HepG2 (cell line): Measurements from ENCODE around the gene TF. TPM values are rescaled to one million over a fixed set of nuclear protein-coding genes. Genes with fewer than 3 reads are reported as not detected.

Experiments
- CEBPZ ChIP-seq: IDR thresholded peaks from 2 replicates; pipeline ENCODE4 v1.6.1; 2012; ENCODE audit warnings: low read length, improper control_type of control experiment
- IKZF4 ChIP-seq: sonication (generic); formaldehyde crosslinking; IDR thresholded peaks from 2 replicates; pipeline ENCODE4 v1.5.1; 2020; ENCODE audit warnings: borderline replicate concordance, mild to moderate bottlenecking, low read depth, missing genetic modification reagents; ENCODE audit errors: not compliant biosample characterization
- MBD4 ChIP-seq: IDR thresholded peaks from 2 replicates; pipeline ENCODE4 v1.6.1; 2012; ENCODE audit warnings: low read length, inconsistent platforms, borderline replicate concordance
- NR1H2 ChIP-seq: sonication (generic); formaldehyde crosslinking; IDR thresholded peaks from 2 replicates; pipeline ENCODE4 v1.8.1; 2022; ENCODE audit warnings: low read depth, missing genetic modification reagents, borderline replicate concordance
- RBM22 ChIP-seq: fragments of 200-400 bp; formaldehyde crosslinking; optimal IDR thresholded peaks from 2 replicates; pipeline ENCODE3; 2017; ENCODE audit warnings: mild to moderate bottlenecking, low read length, moderate library complexity
- ZBTB34 ChIP-seq: sonication (generic); formaldehyde crosslinking; IDR thresholded peaks from 2 replicates; pipeline ENCODE4 v1.8.0; 2022; ENCODE audit warnings: mild to moderate bottlenecking, missing genetic modification reagents
- polyA plus RNA-seq, 8 experiments: library from polyadenylated mRNA; depleted of rRNA in 3 of 8; stranded (reverse) in 7 of 8; unstranded in 1 of 8; fragments of >200 nt; fragmentation: Illumina TruSeq in 4 of 8; extraction: Trizol in 4 of 8; gene quantifications; 2 replicates each; pipeline versions ENCODE4 v1.2.1 to v1.2.3, GENCODE V29; 2011 to 2016; ENCODE audit warnings: low read depth in 4 of 8, missing spikeins in 1 of 8, mixed read lengths in 1 of 8; ENCODE audit not compliant: insufficient read depth in 1 of 8
- total RNA-seq, 5 experiments: library from RNA; depleted of rRNA; stranded (reverse); fragments of >200 nt; fragmentation: Illumina TruSeq; extraction: Trizol; gene quantifications; 2 replicates each; pipeline ENCODE4 v1.2.3, GENCODE V29; 2016; ENCODE audit warnings: low read depth in 1 of 5
- TF ChIP-seq, protein P1 (sequence below), 2 experiments: sonication (generic) in 1 of 2; formaldehyde crosslinking in 1 of 2; IDR thresholded peaks; 2 replicates each; pipeline versions ENCODE4 v1.6.1 to v1.9.0; 2014 to 2022; ENCODE audit warnings: antibody characterized with exemption in 1 of 2, borderline replicate concordance in 1 of 2, inconsistent platforms in 1 of 2, low read depth in 1 of 2, missing genetic modification reagents in 1 of 2

The TF gene
- total and polyA plus RNA-seq, 2 of the 13 experiments (the other 11 are each of a cell fraction or from before 2014, with no cell fraction given), result 10,074 to 11,821 TPM

- TF ChIP-seq, protein P1, sequence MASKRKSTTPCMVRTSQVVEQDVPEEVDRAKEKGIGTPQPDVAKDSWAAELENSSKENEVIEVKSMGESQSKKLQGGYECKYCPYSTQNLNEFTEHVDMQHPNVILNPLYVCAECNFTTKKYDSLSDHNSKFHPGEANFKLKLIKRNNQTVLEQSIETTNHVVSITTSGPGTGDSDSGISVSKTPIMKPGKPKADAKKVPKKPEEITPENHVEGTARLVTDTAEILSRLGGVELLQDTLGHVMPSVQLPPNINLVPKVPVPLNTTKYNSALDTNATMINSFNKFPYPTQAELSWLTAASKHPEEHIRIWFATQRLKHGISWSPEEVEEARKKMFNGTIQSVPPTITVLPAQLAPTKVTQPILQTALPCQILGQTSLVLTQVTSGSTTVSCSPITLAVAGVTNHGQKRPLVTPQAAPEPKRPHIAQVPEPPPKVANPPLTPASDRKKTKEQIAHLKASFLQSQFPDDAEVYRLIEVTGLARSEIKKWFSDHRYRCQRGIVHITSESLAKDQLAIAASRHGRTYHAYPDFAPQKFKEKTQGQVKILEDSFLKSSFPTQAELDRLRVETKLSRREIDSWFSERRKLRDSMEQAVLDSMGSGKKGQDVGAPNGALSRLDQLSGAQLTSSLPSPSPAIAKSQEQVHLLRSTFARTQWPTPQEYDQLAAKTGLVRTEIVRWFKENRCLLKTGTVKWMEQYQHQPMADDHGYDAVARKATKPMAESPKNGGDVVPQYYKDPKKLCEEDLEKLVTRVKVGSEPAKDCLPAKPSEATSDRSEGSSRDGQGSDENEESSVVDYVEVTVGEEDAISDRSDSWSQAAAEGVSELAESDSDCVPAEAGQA (IDR thresholded peaks at IDR 0.05; ENCODE audit: low read depth), result no peak
- TF ChIP-seq, protein P1 (CRISPR knock-in tag; IDR thresholded peaks at IDR 0.05; ENCODE audit: borderline replicate concordance), result no peak
- TF ChIP-seq ZBTB34 (CRISPR knock-in tag) (no peak), MBD4 (peak; percentile 58; the same call in 1 of the 2 replicates), CEBPZ (no peak), NR1H2 (CRISPR knock-in tag) (no peak), IKZF4 (CRISPR knock-in tag) (no peak), RBM22 (peak; percentile 93)
Observed at GRCh38 chr3:133750259-133750656, 4.1 kb downstream of the TF start (continued).
